Amniotic epithelial cell (primary cell): ENCODE data around the gene PERCC1.

Source experiments
- DNase-seq: peaks from one replicate; pipeline ENCODE4 v3.0.0-alpha.2; 2010; ENCODE audit warnings: low read depth

Gene PERCC1

GRCh38 chr16:1412847-1413246 lies 18.0 kb upstream of the PERCC1 start:
- DNase-seq = no peak

DNA sequence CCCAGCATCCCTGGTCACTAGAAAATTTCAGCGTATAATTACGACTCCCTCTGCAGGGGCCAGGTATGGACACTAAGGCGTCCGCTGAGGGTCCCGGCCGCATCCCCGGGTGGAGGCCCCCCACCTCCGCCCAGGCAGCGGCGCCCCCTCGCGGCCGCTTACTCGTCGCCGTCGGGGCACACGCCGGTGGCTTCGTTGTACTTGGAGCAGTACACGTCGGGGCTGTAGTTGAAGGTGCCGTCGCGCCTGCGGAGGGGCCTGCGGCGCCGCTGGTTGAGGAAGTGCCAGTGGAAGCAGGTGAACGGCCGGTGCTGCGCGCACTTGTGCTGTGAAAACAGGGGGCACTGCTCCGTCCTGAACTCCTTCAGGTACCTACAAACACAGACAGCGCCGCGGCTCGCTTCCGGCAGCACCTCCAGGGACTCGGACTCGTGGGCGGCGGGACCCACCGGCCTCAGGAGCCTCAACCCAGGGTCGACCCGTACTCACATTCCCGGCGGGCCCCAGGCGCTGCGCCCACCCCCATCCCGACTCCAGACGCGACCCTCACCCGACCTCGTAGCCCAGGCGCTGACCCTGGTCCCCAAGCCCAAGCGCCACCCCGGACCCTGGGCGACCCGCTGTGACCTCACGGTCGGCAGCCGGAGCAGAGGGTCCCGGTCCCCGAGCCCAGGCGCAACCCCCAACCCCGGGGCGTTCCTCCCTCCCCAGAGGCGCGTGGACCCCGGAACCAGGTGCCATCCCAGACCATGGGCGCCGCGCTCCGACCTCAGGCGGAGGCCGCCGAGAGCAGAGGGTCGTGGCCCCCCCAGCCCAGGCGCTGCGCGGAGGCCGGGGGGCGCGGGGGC lies 17.0 kb upstream of the PERCC1 start:
- peak; percentile 49 for DNase-seq

DNA sequence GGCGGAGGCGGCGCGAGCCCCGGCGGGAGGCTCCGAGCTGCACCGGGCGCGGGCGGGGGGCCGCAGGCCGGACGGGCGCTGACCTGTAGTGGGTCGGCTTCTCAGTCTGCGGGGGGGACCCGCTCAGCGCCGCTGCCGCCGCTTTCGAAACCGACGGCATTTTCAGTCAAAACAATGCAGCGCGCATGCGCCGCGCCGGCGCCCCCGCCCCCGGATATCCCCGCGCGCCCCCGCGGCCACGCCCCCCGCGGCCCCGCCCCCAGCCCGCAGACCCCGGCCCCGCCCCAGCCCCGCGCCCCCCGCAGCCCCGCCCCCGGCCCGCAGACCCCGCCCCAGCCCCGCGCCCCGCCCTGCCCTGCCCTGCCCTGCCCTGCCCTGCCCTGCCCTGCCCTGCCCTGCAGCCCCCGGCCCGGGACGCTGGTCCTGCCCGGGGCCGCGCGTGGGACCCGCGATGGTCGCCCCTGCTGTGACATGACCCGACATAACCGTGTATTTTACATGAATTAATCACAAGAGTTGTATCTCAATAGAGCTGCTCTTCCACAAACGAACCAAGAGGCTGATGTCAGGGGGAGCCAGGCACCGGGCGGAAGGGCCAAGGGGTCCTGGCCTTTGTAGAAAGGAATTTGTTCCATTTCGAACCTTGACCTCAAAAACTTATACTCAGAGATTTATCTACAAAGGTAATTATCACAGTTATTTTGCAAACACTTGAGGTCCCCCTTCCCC lies 16.2 kb upstream of the PERCC1 start, which contains the start of gene UNKL:
UNKL (minus strand) TSS at position 173 of the 729 bp plus-strand sequence; CDS start at position 160, 13 bp downstream.
- DNase-seq = peak; percentile 50

DNA sequence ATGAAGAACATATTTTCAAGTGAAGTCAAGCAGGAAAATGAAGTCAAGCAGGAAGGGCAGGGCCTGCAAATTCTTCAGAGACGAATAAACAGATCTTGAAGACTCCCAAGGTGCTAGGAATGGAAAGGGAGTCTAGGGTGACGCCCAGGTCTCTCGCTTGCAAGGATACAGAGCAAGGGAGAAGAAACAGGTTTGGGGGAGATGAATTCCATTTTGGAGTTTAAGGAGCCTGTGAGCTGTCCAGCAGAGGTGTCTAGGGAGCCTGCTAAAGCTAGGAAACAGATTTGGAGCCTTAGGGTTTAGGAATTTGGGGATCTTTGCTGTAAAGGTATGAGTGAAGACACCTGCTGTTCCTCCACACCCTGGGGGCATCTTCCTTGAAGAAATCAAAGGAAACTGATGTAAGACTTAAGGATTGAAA lies 14.3 kb upstream of the PERCC1 start:
- no peak for DNase-seq

DNA sequence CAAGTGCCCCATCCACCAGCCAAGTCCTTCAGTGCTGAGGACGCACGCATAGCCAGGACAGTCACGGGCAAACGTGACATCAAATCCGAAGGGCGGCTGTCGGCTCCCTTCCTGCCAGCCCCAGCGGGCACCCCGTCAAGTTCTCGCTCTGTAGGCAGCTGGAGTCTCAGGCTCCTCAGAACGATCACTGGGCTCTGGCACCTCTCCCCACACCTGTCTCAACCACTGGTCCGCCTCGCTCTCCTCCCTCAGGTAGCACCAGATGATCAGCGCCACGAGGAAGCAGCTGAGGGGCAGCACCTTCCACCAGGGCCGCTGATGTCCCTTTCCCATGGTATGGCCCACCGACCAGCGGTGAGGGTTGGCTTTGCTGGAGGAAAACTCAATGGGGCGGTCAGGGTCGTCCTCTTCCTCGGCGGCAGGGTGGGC lies 10.8 kb upstream of the PERCC1 start:
- no peak for DNase-seq

GRCh38 chr16:1422076-1422475 lies 8.8 kb upstream of the PERCC1 start:
- no peak for DNase-seq

GRCh38 chr16:1424028-1424427 lies 6.8 kb upstream of the PERCC1 start:
- no peak for DNase-seq

DNA sequence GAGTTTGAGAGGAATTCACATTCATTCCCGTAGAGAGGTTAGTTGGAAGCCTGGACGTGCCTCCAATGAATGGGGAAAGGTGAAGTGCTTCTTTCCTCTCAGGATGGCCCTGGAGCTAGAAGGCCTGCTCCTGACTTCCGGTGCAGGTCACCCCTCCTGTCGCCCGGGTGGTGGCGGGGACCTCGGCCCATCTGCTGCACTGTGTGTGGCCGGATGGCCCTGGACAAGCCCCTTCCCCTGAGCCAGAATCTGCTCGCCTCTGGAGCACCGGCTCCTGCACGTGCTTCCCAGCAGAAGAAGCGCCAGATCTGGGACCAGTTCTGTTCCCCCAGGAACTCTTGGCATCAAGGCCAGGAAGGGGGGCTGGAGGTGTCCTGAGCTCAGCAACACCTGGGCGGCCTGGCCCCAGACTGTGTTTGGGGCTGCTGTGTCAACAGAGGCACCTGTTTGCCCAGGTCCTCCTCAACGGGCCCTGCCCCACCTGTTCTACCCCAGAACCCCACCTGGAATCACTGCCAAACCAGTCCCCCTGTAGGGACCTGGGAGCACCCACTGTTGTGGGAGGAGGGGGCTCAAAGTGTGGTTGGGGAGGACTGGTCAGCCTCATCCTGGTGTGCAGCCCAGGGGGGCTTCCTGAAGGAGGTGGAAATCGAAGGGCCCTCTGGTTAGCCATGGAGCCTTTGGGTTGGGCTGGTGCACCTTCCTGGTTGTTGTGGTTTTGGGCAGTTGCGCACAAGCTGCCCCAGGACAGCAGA lies 5.1 kb upstream of the PERCC1 start:
- DNase-seq = no peak

GRCh38 chr16:1426734-1427471 lies 4.0 kb upstream of the PERCC1 start:
- DNase-seq = no peak

GRCh38 chr16:1427473-1428461 lies 3.1 kb upstream of the PERCC1 start:
- DNase-seq = no peak

DNA sequence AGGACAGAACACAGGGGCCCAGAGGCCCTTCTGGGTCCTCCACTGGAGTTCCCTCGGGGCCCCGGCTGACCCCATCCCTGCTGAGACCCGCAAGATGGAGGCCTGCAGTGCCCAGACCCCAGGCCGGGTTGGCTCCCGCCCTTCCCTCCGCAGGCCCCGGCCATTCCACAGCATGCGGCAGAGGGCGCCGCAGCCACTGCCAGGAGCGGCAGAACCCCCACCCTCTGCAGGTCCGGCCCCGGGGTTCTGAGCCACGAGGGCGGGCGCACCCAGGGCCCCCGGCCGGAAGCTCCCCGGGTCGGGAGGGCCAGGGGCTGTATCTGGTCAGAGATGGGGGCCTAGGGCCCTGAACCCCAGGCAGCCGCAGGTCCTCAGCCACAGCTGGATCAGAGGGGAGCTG lies 2.4 kb upstream of the PERCC1 start:
- DNase-seq = peak; percentile 14

- DNase-seq = no peak
Observed at GRCh38 chr16:1429012-1429411, 1.9 kb upstream of the PERCC1 start.

DNA sequence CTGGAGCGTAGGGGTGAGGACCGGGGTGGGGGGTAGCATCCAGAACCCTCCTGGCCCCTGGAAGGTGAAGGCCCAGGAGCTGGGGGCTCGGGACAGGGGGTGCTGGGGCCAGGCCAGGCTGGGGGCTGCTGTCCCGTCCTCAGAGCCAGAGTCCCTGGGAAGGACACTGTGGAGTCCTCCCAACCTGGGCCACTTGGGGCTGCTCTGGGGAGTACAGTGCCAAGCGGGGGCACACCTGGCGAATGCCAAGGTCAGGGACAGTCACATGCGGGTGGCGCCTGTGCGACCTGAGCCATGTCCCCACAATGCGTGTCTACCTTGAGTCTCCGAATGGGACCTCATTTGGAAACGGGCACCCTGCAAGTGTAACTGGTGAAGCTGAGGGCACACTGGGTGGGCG lies 1.2 kb upstream of the PERCC1 start:
- no peak for DNase-seq

GRCh38 chr16:1430214-1430758 lies 592 bp upstream of the PERCC1 start:
- DNase-seq = no peak

- no peak for DNase-seq
Observed at GRCh38 chr16:1431497-1432270, 806 bp downstream of the PERCC1 start.

DNA sequence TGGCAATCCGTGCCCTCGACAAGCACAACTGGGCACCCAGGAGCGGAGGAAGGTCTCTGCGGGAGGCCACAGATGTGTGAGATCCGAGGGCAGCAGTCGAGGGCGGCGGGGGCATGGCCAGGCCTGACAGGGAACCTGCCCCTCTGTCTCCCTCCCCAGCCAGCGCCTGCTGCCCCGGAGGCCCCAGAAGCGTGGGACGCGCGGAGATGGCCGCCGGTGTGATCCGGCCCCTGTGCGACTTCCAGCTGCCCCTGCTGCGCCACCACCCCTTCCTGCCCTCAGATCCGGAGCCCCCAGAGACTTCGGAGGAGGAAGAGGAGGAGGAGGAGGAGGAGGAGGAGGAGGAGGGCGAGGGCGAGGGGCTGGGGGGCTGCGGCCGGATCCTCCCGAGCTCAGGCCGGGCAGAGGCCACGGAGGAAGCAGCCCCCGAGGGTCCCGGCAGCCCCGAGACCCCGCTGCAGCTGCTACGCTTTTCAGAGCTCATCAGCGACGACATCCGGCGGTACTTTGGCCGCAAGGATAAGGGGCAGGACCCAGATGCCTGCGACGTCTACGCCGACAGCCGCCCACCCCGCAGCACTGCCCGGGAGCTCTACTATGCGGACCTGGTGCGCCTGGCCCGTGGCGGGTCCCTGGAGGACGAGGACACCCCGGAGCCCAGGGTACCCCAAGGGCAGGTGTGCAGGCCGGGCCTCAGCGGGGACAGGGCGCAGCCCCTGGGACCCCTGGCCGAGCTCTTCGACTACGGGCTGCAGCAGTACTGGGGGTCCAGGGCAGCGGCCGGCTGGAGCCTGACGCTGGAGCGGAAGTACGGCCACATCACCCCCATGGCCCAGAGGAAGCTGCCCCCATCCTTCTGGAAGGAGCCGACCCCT lies 1.7 kb downstream of the PERCC1 start:
- no peak for DNase-seq

DNA sequence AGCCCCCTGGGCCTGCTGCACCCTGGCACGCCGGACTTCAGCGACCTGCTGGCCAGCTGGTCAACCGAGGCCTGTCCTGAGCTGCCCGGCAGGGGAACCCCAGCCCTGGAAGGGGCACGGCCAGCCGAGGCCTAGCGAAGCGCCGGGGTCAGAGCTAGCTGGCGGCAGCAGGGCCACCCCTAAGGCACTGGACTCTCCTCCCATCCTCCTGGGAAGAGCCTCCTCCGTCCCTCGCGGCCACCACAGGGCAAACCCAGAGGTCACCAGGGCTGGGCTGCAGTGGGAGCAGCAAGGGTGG lies 2.3 kb downstream of the PERCC1 start:
- no peak for DNase-seq

DNA sequence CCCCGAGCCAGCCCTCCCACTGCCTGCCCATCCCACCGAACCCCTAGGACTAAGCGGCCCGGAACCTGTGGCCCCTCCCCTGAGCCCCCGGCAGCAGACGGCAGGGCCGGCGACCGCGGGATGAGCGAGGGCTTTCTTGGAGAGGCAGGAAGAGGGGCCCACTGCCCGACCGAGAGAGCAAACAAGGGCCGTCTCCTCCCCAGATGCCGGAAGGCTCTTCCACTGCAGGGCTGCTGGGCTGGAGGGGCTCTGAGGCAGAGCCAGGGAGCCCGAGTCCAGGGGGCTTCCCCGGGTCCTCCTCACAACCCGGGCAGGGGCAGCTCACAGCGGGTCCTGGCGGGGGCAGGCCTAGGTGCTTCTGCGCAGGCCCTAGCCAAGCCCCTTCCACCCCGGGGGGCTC lies 2.9 kb downstream of the PERCC1 start:
- DNase-seq = no peak
